GM23338 (cell line): ENCODE results near the gene ID3.

Experiments used
- EZH2 ChIP-seq: fragments of 200-600 bp; sonication (generic); IDR thresholded peaks from one replicate; pipeline ENCODE4 v1.8.0; 2017; ENCODE audit warnings: antibody characterized with exemption, mild to moderate bottlenecking, low read depth; ENCODE audit not compliant: unreplicated experiment
- STAT1 ChIP-seq: IDR thresholded peaks from one replicate; pipeline ENCODE4 v1.6.1; 2016; ENCODE audit warnings: antibody characterized with exemption; ENCODE audit not compliant: unreplicated experiment
- TF ChIP-seq, protein P1 (sequence below), 2 experiments: fragments of 200-600 bp in 1 of 2; sonication (generic) in 1 of 2; conservative IDR thresholded peaks; 2 replicates each; pipeline versions ENCODE4 v1.5.1 to v1.6.1; 2016 to 2017; ENCODE audit warnings: antibody characterized with exemption in 2 of 2, low read depth in 2 of 2, mild to moderate bottlenecking in 2 of 2, moderate library complexity in 1 of 2

DNA sequence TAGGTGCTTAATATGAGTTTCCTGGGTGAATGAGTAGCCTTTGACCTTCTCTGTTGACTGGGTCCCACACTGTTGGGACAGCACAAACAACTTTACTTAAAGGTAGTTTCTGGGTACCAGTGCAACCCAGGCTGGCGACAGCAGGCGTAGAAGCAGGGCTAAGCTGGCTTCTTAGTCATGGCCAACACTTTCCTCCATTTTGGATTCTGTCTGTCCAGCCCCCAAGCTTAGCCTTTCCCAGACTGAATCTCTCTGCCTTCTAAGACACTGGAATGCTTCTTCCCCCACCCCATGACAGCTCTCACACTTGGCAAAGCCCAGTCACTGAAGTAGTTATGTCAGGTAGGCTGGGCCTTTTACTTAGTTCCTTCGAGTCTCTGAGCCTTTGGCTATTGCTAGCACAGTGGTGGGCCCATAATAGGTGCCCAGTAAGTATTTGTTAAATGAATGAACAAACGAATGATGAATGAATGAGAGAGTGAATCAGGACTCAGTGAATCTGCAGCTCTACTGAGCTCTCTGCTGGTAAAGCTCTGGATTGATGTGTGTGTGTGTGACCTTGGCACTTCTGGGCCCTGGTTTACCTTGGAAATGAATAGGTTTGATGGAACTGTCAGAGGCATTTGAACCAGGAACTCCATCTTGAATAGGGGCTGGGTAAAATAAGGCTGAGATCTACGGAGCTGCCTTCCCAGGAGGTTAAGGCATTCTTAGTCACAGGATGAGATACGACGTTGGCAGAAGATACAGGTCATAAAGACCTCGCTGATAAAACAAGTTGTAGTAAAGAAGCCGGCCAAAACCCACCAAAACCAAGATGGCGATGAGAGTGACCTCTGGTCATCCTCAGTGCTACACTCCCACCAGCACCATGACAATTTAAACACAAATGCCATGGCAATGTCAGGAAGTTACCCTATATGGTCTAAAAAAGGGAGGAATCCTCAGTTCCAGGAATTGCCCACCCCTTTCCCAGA lies 37.4 kb upstream of the ID3 start:
- TF ChIP-seq STAT1 (no peak), EZH2 (no peak)
- TF ChIP-seq, protein P1, sequence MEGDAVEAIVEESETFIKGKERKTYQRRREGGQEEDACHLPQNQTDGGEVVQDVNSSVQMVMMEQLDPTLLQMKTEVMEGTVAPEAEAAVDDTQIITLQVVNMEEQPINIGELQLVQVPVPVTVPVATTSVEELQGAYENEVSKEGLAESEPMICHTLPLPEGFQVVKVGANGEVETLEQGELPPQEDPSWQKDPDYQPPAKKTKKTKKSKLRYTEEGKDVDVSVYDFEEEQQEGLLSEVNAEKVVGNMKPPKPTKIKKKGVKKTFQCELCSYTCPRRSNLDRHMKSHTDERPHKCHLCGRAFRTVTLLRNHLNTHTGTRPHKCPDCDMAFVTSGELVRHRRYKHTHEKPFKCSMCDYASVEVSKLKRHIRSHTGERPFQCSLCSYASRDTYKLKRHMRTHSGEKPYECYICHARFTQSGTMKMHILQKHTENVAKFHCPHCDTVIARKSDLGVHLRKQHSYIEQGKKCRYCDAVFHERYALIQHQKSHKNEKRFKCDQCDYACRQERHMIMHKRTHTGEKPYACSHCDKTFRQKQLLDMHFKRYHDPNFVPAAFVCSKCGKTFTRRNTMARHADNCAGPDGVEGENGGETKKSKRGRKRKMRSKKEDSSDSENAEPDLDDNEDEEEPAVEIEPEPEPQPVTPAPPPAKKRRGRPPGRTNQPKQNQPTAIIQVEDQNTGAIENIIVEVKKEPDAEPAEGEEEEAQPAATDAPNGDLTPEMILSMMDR (conservative IDR thresholded peaks at IDR 0.05; ENCODE audit: low read depth in 2 of 2) = no peak
